HG02610 (cell line): ENCODE data around the gene KIF1B.
A peak's percentile ranks its signal among the peaks of the same experiment; 100 is the strongest.
"Not testable (repeated sequence)": the region's sequence is repeated elsewhere in the genome, so short reads cannot be mapped to it uniquely, and the experiment has no call there.

Experiments used
- ATAC-seq: cut with Tn5 transposase; IDR thresholded peaks from one replicate; pipeline ENCODE4 v1.9.1; 2021; ENCODE audit warnings: mild to moderate bottlenecking, moderate library complexity; ENCODE audit not compliant: unreplicated experiment

KIF1B gene

DNA sequence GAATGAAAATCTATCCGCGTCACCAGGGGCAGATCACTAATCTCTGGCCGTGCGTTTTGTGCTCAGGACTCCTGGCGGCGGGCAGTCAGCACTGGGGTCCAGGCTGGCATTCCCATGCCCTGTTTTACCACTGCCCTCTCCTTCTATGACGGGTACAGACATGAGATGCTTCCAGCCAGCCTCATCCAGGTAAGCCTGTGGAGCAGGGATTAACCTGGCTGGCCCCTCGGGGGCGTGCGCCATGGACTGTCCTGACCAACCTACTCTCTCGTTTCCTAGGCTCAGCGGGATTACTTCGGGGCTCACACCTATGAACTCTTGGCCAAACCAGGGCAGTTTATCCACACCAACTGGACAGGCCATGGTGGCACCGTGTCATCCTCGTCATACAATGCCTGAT is 209.0 kb downstream of the KIF1B start:
- ATAC-seq: no peak

DNA sequence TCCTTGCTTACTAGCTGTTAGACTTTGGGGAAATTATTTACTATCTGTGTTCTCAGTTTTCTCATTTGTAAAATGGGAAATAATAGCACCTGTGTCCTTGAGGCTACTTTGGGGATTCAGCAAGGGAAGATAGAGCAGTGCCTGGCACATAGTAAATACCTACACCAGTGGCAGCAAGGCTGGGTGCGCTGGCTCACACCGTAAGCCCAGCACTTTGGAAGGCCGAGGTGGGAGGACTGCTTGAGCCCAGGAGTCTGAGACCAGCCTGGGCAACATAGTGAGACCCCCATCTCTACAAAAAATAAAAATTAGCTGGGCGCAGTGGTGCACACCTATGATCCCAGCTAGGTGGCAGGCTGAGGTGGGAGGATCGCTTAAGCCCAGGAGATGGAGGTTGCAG is 211.3 kb downstream of the KIF1B start:
- ATAC-seq: no peak

DNA sequence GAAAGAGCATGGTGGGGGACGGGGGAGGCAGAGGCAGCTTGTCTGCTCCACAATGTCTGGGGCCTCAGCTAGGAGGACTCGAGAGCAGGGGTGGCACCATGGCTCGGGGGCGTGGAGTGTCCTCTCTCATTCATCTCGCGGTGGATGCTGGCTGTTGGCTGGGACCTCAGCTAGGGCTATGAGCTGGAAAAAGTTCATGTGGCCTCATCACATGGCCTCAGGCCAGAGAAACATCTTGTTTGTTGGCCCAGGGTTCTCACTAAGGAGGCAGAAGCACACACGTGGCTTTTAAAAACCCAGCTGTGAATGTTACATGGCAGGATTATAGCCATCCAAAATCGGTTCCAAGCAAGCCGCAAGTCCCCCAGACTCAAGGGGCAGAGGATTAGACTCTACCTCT is 213.7 kb downstream of the KIF1B start:
- no peak for ATAC-seq

DNA sequence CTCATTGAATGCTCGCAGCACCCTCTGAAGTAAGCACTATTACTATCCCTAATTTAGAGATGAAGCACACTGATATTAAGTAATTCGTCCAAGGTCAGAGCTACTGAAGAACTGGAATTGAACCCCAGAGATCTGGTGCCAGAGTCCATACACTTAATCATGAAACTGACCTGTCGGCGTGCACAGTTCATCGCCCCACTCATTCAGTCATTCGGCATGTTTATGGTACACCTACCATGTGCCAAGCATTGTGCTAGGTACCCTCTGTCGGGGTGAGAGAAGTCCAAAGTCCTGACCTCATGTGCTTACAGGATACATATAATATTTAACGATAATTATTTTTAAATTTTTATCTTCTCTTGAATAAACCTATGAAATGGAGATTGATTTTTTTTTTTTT is 214.3 kb downstream of the KIF1B start:
- no peak for ATAC-seq

- ATAC-seq: not testable (repeated sequence)
These were observed 215.6 kb downstream of the KIF1B start for GRCh38 chr1:10425826-10426534.

GRCh38 chr1:10426535-10426848 is 216.1 kb downstream of the KIF1B start:
- not testable (repeated sequence) for ATAC-seq

DNA sequence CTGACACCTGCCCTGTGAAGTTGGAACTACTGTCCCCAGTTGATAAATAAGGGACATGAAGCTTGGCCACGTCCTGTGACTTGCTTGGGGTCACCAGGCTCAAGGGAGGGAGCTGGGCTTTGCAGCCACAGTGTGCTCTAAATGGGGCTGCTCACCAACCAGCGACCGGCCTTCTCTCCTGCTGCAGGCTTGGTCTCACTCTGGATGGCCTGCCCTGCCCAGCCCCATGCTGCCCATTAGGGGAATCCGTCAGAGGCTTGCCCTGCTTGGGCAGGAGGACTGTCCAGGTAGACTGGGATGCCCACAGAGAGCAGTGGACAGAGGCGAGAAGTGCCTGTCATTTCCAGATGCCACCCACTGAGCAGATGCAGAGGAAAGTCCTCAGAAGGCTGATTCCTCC is 218.6 kb downstream of the KIF1B start:
- ATAC-seq: no peak

DNA sequence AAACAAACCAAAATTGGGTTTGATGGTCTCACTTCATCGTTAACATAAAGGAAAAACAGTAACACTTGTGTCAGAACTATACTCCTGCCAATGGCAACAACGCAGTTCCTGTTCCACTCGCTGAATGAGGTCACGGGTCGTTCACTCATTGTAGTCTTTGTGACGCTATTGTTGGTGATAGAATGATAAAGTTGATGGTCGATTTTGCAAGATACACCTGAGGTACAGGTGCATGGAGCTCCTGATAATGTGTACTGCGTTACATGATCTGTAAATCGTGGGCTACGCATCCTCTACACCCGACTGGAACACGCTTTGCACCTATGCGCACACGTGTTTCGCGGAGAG is 219.5 kb downstream of the KIF1B start:
- no peak for ATAC-seq

GRCh38 chr1:10430216-10431069 is 220.1 kb downstream of the KIF1B start, which contains the start of gene CENPS:
TSS of gene CENPS (plus strand) at chr1:10430433. CDS start at chr1:10430518, 85 bp downstream.
- peak; percentile 74 for ATAC-seq
